Stimulated activated CD4-positive, alpha-beta T cell treated with anti-CD3 and anti-CD28 coated beads, Interleukin-4, amount 100 ng/mL, for 48 hours (primary cell): ENCODE data around the gene CDX1.

Experiments used
- DNase-seq, 2 donors: peaks; one replicate each; pipeline ENCODE4 v3.0.0-alpha.2; 2020; ENCODE audit warnings: low read depth in 2 of 2

Gene CDX1

DNA sequence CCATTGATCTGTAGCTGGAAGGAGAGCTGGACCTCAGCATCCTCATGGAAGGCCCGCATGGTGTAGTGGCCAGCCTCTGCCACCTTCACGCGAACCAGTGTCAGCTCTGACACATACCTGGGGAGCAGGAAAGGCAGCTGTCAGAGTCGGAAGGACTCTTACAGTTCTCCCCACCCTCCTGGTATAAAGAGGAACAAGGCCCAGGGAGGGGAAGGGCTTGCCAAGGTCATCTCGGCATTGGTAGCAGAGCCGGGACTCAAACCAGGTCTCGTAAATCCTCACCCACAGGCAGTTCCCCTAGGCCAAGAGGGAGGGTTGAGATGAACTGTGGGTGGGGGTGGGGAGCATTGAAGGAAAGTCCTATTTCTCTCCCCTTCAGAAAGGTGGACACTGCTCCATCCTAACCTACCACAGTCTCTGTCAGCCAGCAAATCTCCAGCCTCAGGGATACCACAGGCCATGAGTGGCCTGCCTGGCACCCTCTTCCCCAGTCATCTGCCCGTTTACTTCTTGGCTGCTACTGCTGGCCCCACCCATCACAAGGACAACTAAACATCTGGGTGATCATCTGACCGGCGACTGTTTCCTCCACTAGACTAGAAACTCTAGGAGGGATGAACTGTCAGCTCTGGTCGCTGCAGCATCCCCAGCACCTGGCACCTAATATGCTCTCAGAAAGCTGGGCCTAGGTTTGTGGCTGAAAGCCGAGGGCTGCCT lies 34.4 kb upstream of the CDX1 start:
- DNase-seq = no peak

DNA sequence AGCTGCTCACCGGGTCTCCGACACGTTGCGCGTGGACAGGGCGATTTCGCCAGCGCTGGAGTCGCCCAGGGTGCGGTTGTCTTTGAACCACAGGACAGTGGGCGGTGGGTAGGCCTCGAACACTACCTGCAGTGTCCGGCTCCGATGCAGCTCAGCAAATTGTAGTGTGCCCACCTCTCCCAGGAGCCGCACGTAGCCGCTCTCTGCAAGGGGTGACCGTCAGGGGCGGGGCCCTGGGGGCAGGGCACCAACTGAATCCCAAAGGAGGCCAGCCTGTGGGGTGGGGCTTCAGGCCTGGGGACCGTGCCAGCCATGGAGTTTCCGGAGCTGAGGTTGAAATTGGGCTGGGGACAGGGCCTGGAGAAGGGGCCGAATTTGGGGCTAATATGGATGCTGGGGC lies 33.8 kb upstream of the CDX1 start:
- DNase-seq = no peak

DNA sequence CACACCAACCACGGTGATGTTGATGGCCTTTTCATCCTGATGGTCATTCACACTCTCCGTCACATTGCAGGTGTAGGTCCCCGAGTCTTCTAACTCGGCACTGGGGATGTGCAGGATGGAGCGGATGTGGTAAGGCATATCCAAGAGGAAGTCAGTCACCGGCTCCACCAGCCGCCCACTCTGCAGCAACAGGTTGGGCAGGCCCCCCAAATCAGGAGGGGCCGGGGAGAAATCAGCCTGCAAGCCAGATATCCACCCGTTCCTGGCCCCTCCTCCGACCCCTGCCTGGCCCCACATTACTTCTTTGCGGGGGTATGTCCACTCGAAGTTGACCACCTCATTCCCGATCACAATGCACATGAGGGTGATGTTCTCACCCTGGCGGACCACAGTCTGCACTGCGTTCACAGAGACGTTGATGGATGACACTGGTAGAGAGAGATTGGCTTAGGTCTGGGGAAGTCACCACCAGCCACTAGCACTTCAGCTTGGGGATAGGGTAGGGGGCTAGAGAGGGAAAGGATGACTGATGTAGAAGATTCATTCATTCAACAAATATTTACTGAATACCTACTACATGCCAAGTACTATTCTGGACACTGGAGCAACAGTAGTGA lies 32.9 kb upstream of the CDX1 start:
- no peak for DNase-seq

DNA sequence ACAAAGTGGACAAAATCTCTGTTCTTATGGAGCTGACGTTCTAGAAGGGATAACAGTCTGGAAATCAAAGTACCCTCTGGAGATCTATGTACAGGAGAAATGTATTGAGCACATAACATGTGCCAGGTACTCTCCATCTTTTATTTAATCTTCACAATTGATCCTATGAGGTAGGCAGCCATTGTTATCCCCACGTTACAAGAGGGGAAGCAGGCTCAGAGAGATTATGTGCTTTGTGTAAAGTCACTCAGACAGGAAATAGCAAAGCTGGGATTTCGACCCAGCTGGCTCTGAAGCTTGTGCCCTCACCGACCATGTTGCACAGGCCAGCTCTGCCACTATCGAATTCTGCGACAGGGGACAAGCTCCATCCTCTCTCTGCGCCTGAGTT lies 32.4 kb upstream of the CDX1 start:
- DNase-seq = no peak

DNA sequence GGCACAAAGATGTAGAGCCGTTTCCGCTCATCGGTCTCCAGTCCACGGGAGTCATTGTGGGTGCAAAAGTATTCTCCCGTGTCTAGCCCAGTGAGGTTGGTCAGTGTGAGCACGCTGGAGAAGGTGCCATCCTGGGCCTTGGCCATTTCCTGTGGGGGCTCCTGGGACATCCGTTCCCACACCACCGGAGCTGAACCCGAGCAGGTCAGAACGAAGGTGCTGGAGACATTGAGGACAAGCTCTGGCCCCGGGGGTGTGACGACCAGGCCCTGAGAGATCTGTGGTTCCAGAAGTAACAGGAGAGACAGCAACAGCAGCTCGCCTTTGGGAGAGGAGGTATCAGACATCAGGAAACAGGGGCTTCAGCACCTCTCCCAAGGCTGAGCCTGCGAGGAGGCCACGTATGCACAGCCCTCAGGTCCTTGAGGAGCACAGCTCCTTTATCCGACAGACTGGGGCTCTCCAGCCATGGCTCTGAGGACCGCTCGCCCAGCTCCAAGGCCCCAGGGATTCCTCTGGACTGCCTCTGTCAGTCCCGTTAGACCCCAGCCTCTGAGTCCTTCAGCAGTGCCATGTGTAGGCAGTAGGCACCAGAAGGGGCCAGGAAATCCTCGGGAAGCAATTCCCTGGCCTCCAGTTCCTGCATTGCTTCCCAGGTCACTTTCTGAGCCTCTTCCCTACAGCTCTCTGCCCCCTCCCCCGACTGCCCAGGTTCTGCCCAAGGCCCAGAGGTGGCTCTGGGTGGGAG lies 30.8 kb upstream of the CDX1 start:
- DNase-seq = no peak

DNA sequence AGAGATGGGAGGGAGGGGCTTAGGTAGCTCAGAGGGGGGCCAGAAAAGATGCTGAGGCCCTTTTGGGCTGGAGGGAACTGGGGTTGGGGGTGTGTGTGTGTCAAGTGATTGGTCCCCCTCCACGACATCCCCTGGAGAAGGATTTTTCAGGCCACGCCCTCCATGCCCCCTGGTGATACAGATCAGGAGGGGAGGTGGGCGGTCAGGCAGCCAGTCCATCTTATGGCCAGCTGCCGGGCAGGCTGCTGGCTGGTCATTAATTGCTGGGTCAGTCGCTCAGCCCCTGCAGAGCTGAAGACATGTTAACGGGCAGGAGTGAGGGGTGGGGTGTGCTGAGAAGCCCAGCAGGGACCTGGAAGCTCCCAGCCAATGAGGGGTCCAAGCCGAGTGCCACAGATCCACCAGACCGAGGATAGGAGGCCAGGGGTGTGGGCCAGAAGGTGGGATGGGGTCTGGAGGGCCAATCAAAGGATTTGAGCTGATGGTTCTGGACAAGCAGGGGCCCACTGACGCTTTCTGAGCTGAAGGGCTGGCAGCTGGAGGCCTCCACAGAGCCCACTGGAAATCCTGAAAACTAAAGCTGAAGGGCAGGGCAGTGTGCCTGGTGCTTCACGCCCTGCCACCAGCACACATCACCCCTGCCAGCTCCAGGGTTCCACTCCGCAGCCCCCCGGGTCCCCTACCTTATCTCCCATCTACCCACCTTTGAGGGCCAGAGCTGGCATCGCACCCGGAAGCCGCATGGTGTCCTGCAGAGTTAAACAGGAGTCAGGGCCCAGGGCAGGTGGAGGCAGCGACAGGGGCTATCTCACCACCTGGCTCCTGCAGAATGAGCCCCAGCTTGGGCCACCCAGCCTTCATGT lies 30.0 kb upstream of the CDX1 start:
- no peak for DNase-seq

DNA sequence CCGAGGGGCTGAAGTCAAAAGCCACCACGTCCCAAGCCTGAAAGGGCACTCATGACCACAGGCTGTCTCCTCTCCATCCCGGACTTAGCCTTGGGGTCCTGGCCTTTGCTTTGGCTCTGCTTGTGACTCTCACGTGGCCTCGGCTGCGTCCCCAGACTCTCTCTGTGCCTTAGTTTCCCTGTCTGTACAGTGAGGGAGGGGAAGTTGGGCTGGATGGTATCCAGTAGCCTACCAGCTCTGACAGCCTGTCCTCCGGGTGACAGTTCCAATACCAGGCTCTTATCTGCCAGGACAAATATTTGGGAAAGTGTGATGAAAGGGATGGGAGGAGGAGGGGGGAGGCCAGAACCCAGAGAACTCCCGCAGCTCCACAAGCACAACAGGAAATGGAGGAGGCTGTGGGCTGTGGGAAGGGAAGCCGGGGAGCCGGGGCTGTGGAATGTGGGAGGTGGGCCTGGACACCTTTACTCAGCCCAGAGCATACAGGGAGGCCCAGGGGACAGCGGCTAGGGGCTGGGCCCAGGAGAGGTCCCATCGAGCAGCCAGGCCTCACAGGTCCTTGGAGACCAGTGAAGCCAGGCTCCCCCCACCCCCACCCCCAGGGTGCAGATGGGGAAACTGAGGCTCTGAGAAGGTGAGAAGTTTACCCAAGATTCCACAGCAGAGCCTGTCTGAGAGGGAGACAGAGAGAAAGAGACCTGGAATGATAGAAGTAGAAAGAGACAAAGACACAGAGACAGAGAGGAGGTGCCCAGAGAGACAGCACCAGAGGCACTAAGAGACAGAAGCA lies 29.2 kb upstream of the CDX1 start:
- DNase-seq = no peak

DNA sequence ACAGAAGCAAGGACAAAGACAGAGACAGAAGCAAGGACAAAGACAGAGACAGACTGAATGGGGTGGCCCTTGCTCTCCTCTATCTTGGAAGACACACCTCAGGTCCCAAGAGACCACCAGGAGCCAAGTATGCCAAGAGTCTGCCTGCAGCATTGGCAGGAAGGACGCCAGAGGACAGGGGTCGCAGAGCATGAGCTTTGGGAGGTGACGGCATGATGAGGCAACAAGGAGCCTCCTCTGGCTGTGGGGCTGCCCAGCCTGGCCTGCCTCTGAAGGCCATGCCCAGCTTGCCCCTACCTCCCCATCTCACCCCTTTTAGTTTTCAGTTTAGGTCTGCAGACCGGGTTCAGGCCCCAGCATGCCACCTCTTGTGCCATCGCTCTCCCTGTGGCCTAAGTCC lies 28.6 kb upstream of the CDX1 start:
- DNase-seq = no peak

DNA sequence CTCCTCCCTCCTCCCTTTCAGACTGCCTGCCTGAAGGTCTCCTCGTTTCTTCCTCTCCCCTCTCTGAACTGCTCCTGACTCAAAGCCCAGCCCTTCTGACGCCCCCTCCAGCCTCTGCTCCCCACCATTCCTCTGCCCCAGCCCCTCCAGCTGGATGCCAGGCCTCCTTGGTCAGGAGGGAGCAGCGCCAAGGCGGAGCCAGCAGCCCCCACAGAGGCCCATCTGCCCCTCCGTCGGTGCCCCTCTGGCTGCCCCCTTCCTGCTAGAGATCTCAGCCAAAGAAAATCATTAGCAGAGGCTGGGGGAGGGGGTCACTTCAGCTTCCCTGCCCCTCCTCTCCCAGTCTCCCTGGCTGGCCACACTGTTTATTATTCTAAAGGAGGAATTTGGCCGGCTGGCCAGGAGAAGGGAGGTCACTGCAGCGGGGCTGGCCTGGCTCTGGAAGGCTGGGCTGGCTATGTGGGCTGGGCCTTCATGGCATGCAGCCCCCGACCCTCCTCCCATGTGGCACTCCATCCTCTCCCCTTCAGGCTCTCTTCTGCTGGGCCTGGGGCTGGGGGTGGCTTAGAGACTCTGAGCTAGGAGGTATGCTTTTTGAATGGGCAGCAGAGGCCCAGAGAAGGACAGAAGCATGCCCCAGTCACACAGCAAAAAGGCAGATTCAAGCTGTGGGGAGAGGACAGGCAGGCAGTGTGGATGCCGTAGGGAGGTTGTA lies 27.9 kb upstream of the CDX1 start:
- DNase-seq = no peak

DNA sequence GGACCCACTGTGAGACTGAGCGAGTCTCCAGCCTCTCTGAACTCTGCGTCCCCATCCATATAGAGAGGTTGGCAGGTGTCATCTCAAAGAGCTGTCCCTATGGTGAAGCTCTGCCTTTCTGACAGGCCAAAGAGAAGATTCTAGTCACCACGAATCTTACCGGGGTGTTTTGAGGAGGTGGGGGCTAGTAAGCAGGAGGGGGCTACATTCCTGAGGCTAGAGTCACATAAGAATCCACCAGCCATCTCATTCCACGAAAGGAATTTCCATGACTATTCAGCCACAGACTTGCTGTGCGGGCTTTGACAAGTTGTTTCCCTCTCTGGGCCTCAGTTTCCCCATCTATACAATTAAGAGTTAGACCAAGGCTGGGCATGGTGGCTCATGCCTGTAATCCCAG lies 27.2 kb upstream of the CDX1 start:
- DNase-seq = no peak

DNA sequence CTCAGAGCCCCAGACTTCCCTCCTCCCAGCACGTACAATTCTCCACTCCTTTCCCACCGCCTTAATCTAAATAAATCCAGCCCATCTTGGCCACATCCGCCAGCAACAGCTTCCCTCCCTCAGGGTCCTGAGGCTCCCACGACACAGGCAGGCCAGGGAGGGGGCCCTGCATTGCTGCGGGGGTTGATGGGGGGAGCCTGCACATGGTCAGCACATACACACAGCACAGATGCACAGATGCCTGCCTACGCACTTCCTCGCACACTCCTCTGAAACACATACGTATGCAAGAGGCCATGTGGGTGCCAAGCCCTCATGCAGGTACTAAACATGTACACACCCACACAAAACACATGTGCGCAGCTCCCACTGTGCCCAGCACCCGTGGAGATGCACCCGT lies 25.7 kb upstream of the CDX1 start:
- DNase-seq = no peak

DNA sequence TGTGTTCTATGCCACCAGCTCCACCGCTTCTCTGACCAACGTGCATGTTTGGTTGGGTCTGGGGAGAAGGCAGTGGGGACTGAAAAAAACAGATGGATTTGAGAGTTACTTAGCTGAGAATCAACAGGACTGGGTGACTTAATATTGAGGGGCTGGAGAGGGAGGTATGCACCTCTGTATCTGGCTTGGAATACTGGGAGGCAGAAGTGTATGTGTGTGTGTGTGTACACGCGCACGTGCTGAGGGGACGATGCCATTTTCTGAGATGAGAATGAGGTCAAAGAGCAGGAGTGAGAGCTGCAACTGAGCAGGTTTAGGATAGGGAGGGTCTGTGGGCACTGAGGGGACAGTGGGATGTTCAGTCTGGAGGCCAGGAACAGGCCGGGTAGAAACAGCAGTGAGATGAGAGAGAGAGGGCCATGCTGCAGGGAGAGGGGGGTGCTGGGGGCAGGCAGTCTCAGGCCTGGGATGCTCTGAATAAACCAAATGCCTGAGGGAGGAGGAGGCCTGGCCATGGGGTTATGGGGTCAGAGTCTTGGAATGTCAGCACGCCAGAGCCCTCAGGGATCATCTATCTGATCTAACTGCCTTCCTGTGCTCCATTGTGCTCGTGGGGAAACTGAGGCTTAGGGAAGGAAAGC lies 24.9 kb upstream of the CDX1 start:
- DNase-seq = no peak

DNA sequence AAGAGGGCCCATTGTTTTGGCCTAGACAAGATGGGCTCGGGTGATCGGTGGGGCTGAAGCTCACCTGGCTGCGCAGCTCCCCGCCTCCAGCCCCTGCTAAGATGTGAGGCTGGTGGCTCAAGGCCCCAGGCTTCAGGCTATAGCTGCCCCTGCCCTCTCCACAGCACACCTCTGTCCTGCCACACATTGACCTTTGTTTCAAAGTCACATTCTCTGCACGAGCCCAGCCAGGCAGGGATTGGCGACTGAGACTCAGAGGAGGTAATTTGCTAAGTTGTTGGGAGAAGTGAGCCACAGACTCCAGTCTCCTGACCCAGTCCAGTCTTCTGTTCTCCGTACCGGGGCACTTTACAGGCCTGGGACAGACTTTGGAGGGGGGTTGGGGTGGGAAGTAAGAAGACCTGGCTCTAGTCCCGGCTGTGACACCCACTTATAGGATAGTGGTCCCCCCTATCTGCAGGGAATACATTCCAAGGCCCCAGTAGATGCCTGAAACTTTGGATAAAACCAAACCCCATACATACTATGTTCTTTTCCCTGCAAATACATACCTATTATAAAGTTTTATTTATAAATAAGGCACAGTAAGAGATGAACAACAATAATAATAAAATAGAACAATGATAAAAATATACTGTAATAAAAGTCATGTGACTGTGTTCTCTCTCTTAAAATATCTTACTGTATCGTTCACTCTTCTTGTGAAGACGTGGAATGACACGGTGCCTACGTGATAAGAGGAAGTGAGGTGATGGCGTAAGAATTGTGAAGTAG lies 24.2 kb upstream of the CDX1 start:
- DNase-seq = no peak

DNA sequence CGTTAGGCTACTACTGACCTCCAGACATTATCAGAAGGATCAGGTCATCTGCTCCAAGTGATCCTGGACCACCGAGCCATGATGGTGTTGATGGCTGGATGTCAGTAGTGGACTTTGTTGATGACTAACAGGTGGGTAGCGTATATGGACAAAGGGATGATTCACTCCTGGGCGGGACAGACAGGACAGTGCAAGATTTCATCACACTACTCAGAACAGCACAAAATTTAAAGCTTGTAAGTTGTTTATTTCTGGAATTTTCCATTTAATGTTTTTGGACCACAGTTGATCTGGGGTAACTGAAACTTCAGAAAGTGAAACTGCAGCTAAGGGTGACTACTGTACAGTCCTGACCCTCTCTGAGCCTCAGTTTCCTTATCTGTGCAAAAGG lies 23.6 kb upstream of the CDX1 start:
- no peak for DNase-seq

DNA sequence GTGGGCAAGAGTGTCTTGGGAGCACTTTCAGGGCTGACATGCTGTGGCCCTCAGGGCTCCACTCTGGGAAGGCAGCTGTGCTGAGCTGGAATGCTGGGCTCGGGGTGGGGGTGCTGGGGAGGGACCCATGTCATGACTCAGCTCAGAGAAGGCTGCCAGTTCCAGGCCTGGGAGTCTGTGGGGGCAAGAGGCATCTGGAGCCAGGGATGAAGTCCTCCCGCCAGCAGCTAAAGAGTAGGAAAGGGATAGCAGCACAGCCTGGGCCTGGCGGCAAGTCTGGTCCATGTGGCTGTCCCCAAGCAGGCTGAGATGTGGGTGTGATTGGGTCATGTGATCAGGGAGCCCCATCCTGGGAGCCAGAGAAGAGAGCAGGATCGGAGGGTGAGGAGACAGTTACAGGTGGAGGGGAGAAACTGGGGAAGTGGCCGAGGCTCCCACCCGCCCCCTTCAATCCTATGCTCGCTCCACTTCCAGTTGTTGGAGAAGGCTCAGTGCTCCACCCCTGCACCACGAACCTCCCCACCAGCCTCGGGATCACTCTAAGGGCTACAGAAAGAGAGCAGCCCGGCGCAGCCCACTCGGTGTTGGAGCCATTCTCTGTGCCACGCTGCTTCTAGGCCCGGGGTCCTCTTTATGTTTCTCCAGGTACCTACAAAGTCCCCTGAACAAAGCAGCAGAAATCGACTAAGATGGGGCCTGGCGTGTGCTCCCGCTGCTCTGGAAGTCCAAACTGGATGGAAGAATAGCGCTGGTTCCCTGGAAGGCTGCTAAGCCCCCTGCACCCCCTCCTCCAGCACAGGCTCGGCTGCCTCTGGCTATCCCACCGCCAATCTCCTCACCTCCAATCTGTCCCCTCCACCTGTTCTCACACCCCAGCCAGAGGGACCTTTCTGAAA lies 23.0 kb upstream of the CDX1 start:
- DNase-seq = no peak

DNA sequence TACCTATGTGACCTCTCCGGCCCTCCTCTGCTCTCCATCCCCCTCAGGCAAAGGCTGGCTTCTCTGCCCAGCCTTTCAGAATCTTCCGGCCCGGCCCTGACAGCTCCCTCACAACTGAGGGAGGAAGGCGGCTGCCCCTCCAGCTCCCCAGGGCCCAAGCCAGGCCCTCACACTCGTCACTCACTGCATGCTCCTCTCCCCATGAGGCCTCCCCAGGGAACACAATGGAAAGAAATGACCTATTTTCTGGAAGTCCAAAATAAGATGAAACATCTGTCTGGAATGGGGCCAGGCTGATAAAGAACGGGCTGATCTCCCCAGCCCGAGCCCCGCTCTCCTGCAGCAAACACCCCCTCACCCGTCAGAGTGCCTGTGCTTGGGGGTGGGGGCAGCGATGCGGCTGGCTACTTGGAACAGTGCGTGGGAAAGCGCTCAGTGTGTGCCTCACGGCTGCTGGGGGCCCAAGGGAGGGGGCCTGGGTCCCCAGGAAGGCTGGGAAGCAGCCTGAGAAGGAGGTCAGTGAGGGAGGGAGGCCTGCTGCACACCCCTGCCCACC lies 22.3 kb upstream of the CDX1 start:
- no peak for DNase-seq

DNA sequence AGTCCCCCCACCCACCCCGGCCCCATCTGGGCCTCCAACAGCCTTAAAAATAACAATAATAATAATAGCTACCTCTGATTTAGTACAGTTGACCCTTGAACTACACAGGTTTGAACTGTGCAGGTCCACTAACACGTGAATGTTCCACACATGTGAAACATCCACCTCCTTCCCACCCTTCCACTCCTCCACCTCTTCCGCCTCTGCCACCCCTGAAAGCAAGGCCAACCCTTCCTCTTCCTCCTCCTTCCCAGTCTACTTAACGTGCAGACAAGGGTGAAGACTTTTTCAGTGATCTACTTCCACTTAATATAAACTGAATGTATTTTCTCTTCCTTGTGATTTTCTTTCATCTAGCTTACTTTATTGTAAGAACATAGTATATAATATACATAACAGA lies 21.7 kb upstream of the CDX1 start:
- DNase-seq = no peak

DNA sequence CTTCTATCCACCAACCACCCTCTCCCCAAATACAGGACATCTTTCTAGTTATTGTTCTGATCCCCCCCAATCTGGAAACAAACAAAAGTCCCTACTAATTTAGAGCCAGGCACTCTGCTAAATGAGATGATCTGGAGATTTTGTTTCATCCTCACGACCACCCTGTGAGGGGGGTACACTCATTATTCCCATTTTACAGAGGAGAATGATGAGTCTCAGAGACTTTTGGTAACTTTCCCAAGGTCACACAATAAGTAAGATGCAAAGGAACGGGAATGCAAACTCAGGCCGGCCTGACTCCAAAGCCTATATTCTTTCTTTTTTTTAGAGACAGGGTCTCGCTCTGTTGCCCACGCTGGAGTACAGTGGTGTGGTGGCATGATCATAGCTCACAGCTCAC lies 20.3 kb upstream of the CDX1 start:
- no peak for DNase-seq
